Trophoblast cell (in vitro differentiated cells and primary cell): ENCODE measurements around the gene MYB.
A peak's percentile ranks its signal among the peaks of the same experiment; 100 is the strongest.

Experiments
- DNase-seq, 2 donors: peaks; one replicate each; pipeline ENCODE4 v3.0.0-alpha.2; 2016
- H2AFZ ChIP-seq: 2 replicates; pipeline ENCODE4 v1.6.1; 2013; ENCODE audit warnings: low read length, moderate library complexity, mild to moderate bottlenecking; ENCODE audit not compliant: insufficient read depth, poor library complexity
- H2AK5ac ChIP-seq: 2 replicates; pipeline ENCODE4 v1.6.1; 2013; ENCODE audit warnings: mild to moderate bottlenecking, low read length
- H2BK120ac ChIP-seq: 2 replicates; pipeline ENCODE4 v1.6.1; 2013; ENCODE audit warnings: low read length, mild to moderate bottlenecking, moderate library complexity; ENCODE audit not compliant: insufficient read depth, poor library complexity
- H2BK12ac ChIP-seq: 2 replicates; pipeline ENCODE4 v1.6.1; 2013; ENCODE audit warnings: mild to moderate bottlenecking, low read length, moderate library complexity
- H2BK5ac ChIP-seq: 2 replicates; pipeline ENCODE4 v1.6.1; 2013; ENCODE audit warnings: low read length, low read depth, moderate library complexity, mild to moderate bottlenecking; ENCODE audit not compliant: poor library complexity
- H3K14ac ChIP-seq: 2 replicates; pipeline ENCODE4 v1.6.1; 2013; ENCODE audit warnings: mild to moderate bottlenecking, low read length
- H3K18ac ChIP-seq: 2 replicates; pipeline ENCODE4 v1.6.1; 2013; ENCODE audit warnings: mild to moderate bottlenecking, low read length
- H3K23ac ChIP-seq: 2 replicates; pipeline ENCODE4 v1.6.1; 2013; ENCODE audit warnings: low read length
- H3K27ac ChIP-seq: 2 replicates; pipeline ENCODE4 v1.5.1; 2013; ENCODE audit warnings: low read depth, mild to moderate bottlenecking, inconsistent platforms, low read length, moderate library complexity
- H3K27me3 ChIP-seq: 2 replicates; pipeline ENCODE4 v1.6.1; 2013; ENCODE audit warnings: inconsistent platforms, mild to moderate bottlenecking, low read length, moderate library complexity; ENCODE audit not compliant: insufficient read depth
- H3K36me3 ChIP-seq, 2 experiments: 1 replicate in 1 of 2; 2 replicates in 1 of 2; pipeline ENCODE4 v1.6.1; 2013; ENCODE audit warnings: low read length in 2 of 2, mild to moderate bottlenecking in 2 of 2, moderate library complexity in 1 of 2; ENCODE audit not compliant: insufficient read depth in 2 of 2, control insufficient read depth in 1 of 2
- H3K4ac ChIP-seq: 2 replicates; pipeline ENCODE4 v1.6.1; 2013; ENCODE audit warnings: low read depth, mild to moderate bottlenecking, low read length, moderate library complexity
- H3K4me1 ChIP-seq, 2 experiments: 1 replicate in 1 of 2; 2 replicates in 1 of 2; pipeline ENCODE4 v1.6.1; 2013; ENCODE audit warnings: low read length in 2 of 2, mild to moderate bottlenecking in 2 of 2, moderate library complexity in 1 of 2; ENCODE audit not compliant: insufficient read depth in 2 of 2, control insufficient read depth in 1 of 2
- H3K4me2 ChIP-seq: 2 replicates; pipeline ENCODE4 v1.6.1; 2013; ENCODE audit warnings: inconsistent platforms, mild to moderate bottlenecking, low read length, moderate library complexity
- H3K4me3 ChIP-seq: 2 replicates; pipeline ENCODE4 v1.5.1; 2013; ENCODE audit warnings: mild to moderate bottlenecking, low read depth, low read length, inconsistent platforms
- H3K79me1 ChIP-seq: one replicate; pipeline ENCODE4 v1.6.1; 2013; ENCODE audit warnings: low read length
- H3K79me2 ChIP-seq: 2 replicates; pipeline ENCODE4 v1.6.1; 2013; ENCODE audit warnings: low read length, mild to moderate bottlenecking; ENCODE audit not compliant: control insufficient read depth, insufficient read depth, poor library complexity
- H3K9ac ChIP-seq: 2 replicates; pipeline ENCODE4 v1.6.1; 2013; ENCODE audit warnings: mild to moderate bottlenecking, low read length
- H3K9me3 ChIP-seq: 2 replicates; pipeline ENCODE4 v1.6.1; 2013; ENCODE audit warnings: low read depth, mild to moderate bottlenecking, control low read depth, inconsistent platforms, low read length; ENCODE audit not compliant: insufficient read depth
- H4K12ac ChIP-seq: 2 replicates; pipeline ENCODE4 v1.6.1; 2013; ENCODE audit warnings: low read depth, mild to moderate bottlenecking, low read length, moderate library complexity
- H4K8ac ChIP-seq: 2 replicates; pipeline ENCODE4 v1.6.1; 2013; ENCODE audit warnings: low read depth, mild to moderate bottlenecking, low read length, moderate library complexity
- H4K91ac ChIP-seq: one replicate; pipeline ENCODE4 v1.6.1; 2013; ENCODE audit warnings: low read depth, mild to moderate bottlenecking, low read length, moderate library complexity
- WGBS: extraction: QIAGEN DNeasy Blood & Tissue Kit; methylation state at CpG from one replicate; pipeline ENCODE4 v1.1.7; 2013; ENCODE audit warnings: missing lambda C conversion rate; ENCODE audit not compliant: insufficient read length, insufficient coverage; ENCODE audit errors: extremely low coverage; 5-methylcytosine and 5-hydroxymethylcytosine counted together

The MYB gene

DNA sequence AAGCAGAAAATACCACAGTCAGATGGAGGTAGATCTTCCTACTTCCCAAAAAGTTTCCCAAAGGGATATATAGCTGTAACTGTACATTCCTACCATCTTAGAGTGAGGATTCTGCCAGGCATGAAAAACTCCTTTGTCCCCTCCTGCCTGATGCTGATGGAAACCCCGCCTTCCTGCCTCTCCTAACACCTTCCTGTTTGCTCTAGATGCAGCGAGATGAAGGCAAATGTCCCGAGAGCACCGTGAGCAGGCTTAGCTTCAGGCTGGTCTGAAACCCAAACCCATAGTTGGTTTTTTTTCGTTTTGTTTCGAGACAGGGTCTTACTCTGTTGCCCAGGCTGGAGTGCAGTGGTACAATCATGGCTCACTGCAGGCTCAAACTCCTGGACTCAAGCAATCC lies 55.6 kb downstream of the MYB start:
- Histone ChIP-seq H3K9ac (no peak overlapping the region), H2AFZ (no peak overlapping the region), H2AK5ac (no peak overlapping the region), H4K12ac (no peak overlapping the region), H4K91ac (no peak overlapping the region), H3K4ac (no peak overlapping the region), H3K27me3 (no peaks in the 10 kb centered on the region), H2BK5ac (no peak overlapping the region), H3K14ac (no peak overlapping the region), H3K79me2 (no peaks in the 10 kb centered on the region), H3K4me1 (no peaks in the 10 kb centered on the region), H3K79me1 (no peaks in the 10 kb centered on the region), H2BK12ac (no peak overlapping the region), H3K18ac (no peak overlapping the region), H3K9me3 (no peaks in the 10 kb centered on the region), H3K4me2 (no peak overlapping the region), H3K27ac (no peak overlapping the region), H3K23ac (no peak overlapping the region), H4K8ac (no peak overlapping the region), H3K4me3 (no peak overlapping the region), H3K36me3 (no peaks in the 10 kb centered on the region), H2BK120ac (no peak overlapping the region)
- DNase-seq: no peak
- no CpG with 5 or more reads among the region's 6 CpGs for WGBS

DNA sequence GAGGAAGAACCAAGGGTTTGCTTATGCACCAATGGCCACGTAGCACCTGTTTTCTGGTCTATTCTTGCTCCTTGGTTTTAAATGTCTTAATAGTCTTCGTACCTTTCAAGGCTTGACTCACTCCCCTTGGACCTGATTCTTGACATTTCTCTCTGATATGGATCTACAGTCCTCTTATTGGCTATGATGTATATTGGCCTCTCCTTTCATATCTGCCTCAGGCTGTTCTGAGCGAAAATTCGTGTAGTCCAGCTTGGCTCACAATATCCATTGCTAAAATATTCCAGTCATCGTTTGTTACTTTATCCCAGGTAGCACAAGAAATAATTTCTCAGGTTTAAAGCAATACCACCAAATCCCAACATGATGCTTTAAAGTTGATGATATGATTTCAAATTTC lies 59.6 kb downstream of the MYB start:
- Histone ChIP-seq H3K79me1 (no peaks in the 10 kb centered on the region), H3K9ac (no peak overlapping the region), H3K14ac (no peak overlapping the region), H3K23ac (no peak overlapping the region), H3K4me2 (no peak overlapping the region), H2BK5ac (no peak overlapping the region), H3K27ac (no peak overlapping the region), H3K36me3 (no peaks in the 10 kb centered on the region), H3K9me3 (no peaks in the 10 kb centered on the region), H3K27me3 (no peaks in the 10 kb centered on the region), H3K4me1 (no peaks in the 10 kb centered on the region), H2BK12ac (no peak overlapping the region), H4K8ac (no peak overlapping the region), H3K4me3 (no peak overlapping the region), H3K18ac (no peak overlapping the region), H3K79me2 (no peaks in the 10 kb centered on the region), H4K91ac (no peak overlapping the region), H2BK120ac (no peak overlapping the region), H3K4ac (no peak overlapping the region), H2AK5ac (no peak overlapping the region), H4K12ac (no peak overlapping the region), H2AFZ (no peak overlapping the region)
- peak; percentile 67 to 94 for DNase-seq
- no CpG with 5 or more reads among the region's 5 CpGs for WGBS

DNA sequence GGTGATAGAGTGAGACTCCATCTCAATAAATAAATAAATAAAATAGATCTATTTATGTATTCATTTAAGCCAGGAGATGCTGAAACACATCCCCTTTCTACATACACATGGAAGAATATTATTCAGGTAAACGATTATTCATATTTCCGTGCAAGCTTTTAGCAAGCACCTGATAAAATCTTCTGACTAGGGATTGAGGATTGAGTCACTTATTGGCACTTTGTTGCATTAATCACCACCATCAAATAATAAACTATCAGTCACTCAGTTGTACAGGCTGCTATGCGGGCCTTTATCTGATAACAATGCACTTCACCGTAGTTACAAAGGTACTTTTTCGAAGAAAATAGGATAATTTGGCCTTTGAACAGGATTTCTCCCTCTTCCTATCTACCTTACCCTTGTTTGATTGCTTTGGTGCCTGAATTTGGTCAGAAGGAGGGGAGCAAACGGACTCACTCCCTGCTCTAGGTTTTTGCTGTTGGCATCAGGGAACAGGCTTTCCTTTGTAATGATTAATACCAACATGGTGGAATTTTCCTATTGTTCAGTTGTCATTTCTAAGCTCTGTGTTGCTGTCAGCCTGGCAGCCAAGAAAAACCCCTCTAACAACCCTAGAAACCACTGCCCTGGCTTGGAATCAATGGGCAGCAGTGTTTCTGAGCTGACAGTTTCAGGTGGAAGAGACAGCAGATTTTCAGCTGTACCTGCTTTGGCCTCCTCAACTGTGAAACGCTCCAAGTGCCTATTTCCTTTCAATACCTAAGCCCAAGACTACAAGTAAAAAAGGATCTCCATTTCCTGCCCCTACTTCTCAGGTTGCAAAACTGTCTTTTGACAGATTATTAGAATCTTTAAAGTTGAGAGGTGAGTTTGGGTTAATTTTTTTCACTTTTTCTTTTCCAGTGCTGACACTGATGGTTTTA lies 63.0 kb downstream of the MYB start:
- peak; percentile 37 to 86 for DNase-seq
- WGBS: no CpG with 5 or more reads among the region's 7 CpGs
- H3K79me2 ChIP-seq: no peaks in the 10 kb centered on the region

DNA sequence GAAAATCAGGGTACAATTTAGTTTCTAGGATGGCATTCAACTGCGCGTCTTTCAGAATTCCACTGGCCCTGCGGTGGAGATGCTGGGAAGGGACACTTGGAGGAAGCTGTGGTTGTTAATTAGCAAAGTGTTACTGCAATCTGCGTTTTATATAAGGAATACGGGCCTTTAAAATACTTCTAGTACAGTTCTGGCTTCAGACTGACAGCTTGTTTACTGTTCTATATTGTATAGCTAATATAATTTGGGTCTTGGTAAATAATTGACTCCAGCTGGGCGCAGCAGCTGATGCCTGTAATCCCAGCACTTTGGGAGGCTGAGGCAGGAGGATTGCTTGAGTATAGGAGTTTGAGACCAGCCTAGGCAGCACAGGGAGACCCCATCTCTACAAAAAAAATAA lies 63.7 kb downstream of the MYB start:
- Histone ChIP-seq H3K18ac (no peak overlapping the region), H3K9ac (no peak overlapping the region), H4K8ac (no peak overlapping the region), H3K23ac (no peak overlapping the region), H3K14ac (no peak overlapping the region), H2AK5ac (no peak overlapping the region), H2BK5ac (no peak overlapping the region), H3K9me3 (no peaks in the 10 kb centered on the region), H3K27ac (no peak overlapping the region), H2BK12ac (no peak overlapping the region), H2AFZ (no peak overlapping the region), H3K27me3 (no peaks in the 10 kb centered on the region), H4K12ac (no peak overlapping the region), H3K79me2 (no peaks in the 10 kb centered on the region), H3K4me1 (no peaks in the 10 kb centered on the region), H3K36me3 (no peaks in the 10 kb centered on the region), H3K79me1 (no peaks in the 10 kb centered on the region), H2BK120ac (no peak overlapping the region), H4K91ac (no peak overlapping the region), H3K4me3 (no peak overlapping the region), H3K4ac (no peak overlapping the region), H3K4me2 (no peak overlapping the region)
- WGBS: no CpG with 5 or more reads among the region's 6 CpGs
- DNase-seq: no peak

More for the DNA sequence above, 63.0 kb downstream of the MYB start:
- no peaks in the 10 kb centered on the region for H3K9me3 ChIP-seq
- H3K27me3 ChIP-seq: no peaks in the 10 kb centered on the region
- H2BK5ac ChIP-seq: no peak overlapping the region
- H3K14ac ChIP-seq: no peak overlapping the region
- H3K4me2 ChIP-seq: no peak overlapping the region
- H3K4me1 ChIP-seq: no peaks in the 10 kb centered on the region
- no peak overlapping the region for H4K12ac ChIP-seq
- no peaks in the 10 kb centered on the region for H3K79me1 ChIP-seq
- H2BK120ac ChIP-seq: no peak overlapping the region
- no peak overlapping the region for H3K23ac ChIP-seq
- H3K4me3 ChIP-seq: no peak overlapping the region
- no peak overlapping the region for H2AFZ ChIP-seq
- no peak overlapping the region for H4K8ac ChIP-seq
- no peak overlapping the region for H2AK5ac ChIP-seq
- H4K91ac ChIP-seq: no peak overlapping the region
- H2BK12ac ChIP-seq: no peak overlapping the region
- H3K9ac ChIP-seq: no peak overlapping the region
- H3K27ac ChIP-seq: no peak overlapping the region
- H3K4ac ChIP-seq: no peak overlapping the region
- no peak overlapping the region for H3K18ac ChIP-seq
- H3K36me3 ChIP-seq: no peaks in the 10 kb centered on the region
